Gastrocnemius medialis (tissue), 4 donors: Measurements from ENCODE around the gene SLC25A21.

ENCODE experiments used
- CTCF ChIP-seq, 5 experiments: fragments of 450-650 bp in 3 of 5; fragments of 200-600 bp in 2 of 5; sonication (generic) in 2 of 5; IDR thresholded peaks in 4 of 5; conservative IDR thresholded peaks in 1 of 5; 1 replicate in 4 of 5; 2 replicates in 1 of 5; pipeline ENCODE4 v1.5.1; 2016 to 2019; ENCODE audit warnings: antibody characterized with exemption in 5 of 5, mild to moderate bottlenecking in 3 of 5, moderate library complexity in 3 of 5
- POLR2A ChIP-seq, 2 donors: fragments of 450-650 bp; IDR thresholded peaks; one replicate each; pipeline ENCODE4 v1.6.1; 2017; ENCODE audit warnings: antibody characterized with exemption in 2 of 2, mild to moderate bottlenecking in 2 of 2, moderate library complexity in 2 of 2

DNA sequence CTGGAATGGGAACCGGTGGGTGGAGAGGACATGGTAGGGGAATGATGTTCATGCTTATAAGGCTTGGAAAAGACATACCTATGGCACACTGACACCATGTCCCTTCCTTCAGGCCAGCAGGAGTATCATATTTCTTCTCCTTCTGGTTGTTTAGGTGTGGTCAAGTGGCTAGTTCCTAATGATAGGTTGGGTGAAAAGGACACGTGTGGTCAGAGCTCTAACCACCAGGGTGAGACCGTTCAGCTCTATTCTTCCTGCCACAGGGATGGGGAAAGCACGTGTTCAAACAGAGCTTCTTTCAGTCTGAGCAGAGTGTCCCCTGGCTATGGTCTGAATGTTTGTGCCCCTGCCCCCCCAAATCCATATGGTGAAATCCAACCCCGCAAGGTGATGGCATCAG lies 301.6 kb downstream of the SLC25A21 start:
- no peak for TF ChIP-seq CTCF (IDR thresholded peaks at IDR 0.05 in 4 of 5, conservative IDR thresholded peaks at IDR 0.05 in 1 of 5)
- no peak for TF ChIP-seq POLR2A (IDR thresholded peaks at IDR 0.05)
